SK-N-SH treated with all-trans-retinoic acid at 6 μM for 48 hours (cell line): ENCODE results near the gene CTAGE15.
"Not testable (repeated sequence)": the region's sequence is repeated elsewhere in the genome, so short reads cannot be mapped to it uniquely, and the experiment has no call there.

Experiments used
- ARNTL ChIP-seq: fragments of 450-650 bp; formaldehyde crosslinking; IDR thresholded peaks from 2 replicates; pipeline ENCODE4 v1.5.0; 2020; ENCODE audit warnings: low read depth, mild to moderate bottlenecking, moderate library complexity, borderline replicate concordance
- BACH2 ChIP-seq: fragments of 250-450 bp; sonication (Bioruptor Pico); IDR thresholded peaks from 2 replicates; pipeline ENCODE4 v1.9.0; 2021; ENCODE audit warnings: mild to moderate bottlenecking, borderline replicate concordance
- CSDC2 ChIP-seq: fragments of 250-450 bp; sonication (Bioruptor Pico); IDR thresholded peaks from 2 replicates; pipeline ENCODE4 v1.5.0; 2020; ENCODE audit warnings: mild to moderate bottlenecking, moderate library complexity
- GLIS3 ChIP-seq: fragments of 250-450 bp; sonication (Bioruptor Pico); IDR thresholded peaks from 2 replicates; pipeline ENCODE4 v1.5.0; 2020; ENCODE audit warnings: mild to moderate bottlenecking, moderate library complexity
- RARB ChIP-seq: fragments of 250-450 bp; sonication (Bioruptor Pico); IDR thresholded peaks from 2 replicates; pipeline ENCODE4 v1.8.0; 2021; ENCODE audit warnings: mild to moderate bottlenecking, moderate library complexity
- SNAI2 ChIP-seq: fragments of 250-450 bp; sonication (Bioruptor Pico); IDR thresholded peaks from 2 replicates; pipeline ENCODE4 v1.5.0; 2020; ENCODE audit warnings: mild to moderate bottlenecking, moderate library complexity
- TOX ChIP-seq: fragments of 250-450 bp; sonication (Bioruptor Pico); IDR thresholded peaks from 2 replicates; pipeline ENCODE4 v1.8.0; 2021; ENCODE audit warnings: mild to moderate bottlenecking, moderate library complexity, borderline replicate concordance
- ZFP3 ChIP-seq: fragments of 250-450 bp; sonication (Bioruptor Pico); IDR thresholded peaks from 2 replicates; pipeline ENCODE4 v1.5.0; 2020; ENCODE audit warnings: mild to moderate bottlenecking, moderate library complexity
- ZNF70 ChIP-seq: fragments of 450-650 bp; formaldehyde crosslinking; IDR thresholded peaks from 2 replicates; pipeline ENCODE4 v1.5.0; 2020; ENCODE audit warnings: mild to moderate bottlenecking, moderate library complexity
- TF ChIP-seq, protein P1 (sequence below): fragments of 250-450 bp; sonication (Bioruptor Pico); IDR thresholded peaks from 2 replicates; pipeline ENCODE4 v1.8.0; 2021; ENCODE audit warnings: low read depth, mild to moderate bottlenecking, moderate library complexity, borderline replicate concordance
- TF ChIP-seq, protein P2 (sequence below): fragments of 250-450 bp; sonication (Bioruptor Pico); IDR thresholded peaks from 2 replicates; pipeline ENCODE4 v1.5.1; 2021; ENCODE audit warnings: mild to moderate bottlenecking, moderate library complexity
- TF ChIP-seq, protein P3 (sequence below): fragments of 250-450 bp; sonication (Bioruptor Pico); IDR thresholded peaks from 2 replicates; pipeline ENCODE4 v1.8.0; 2020; ENCODE audit warnings: mild to moderate bottlenecking, moderate library complexity, borderline replicate concordance
- TF ChIP-seq, protein P4 (sequence below): fragments of 250-450 bp; sonication (Bioruptor Pico); IDR thresholded peaks from 2 replicates; pipeline ENCODE4 v1.5.0; 2020; ENCODE audit warnings: mild to moderate bottlenecking, moderate library complexity

DNA sequence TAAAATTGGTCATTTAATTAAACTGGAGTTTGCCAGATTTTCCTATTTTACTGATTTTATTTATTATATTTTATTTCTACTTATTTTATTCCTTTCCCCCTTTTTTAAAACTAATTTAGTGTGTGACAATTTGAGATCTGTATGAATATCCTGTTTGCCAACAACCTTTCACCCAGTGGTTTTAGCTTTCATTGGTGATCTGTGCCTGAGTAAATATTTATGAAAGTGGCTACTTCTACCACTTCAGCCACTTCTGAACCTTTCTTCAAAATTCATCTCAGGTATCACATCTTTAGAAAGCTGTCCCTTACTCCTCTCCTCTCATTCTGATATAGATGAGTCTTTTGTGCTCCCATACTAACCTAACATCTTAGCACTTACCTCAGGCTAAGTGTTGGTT is 18.3 kb downstream of the CTAGE15 start:
- not testable (repeated sequence) for TF ChIP-seq RARB (CRISPR knock-in tag); TOX (CRISPR knock-in tag); GLIS3 (CRISPR knock-in tag); CSDC2 (CRISPR knock-in tag); ARNTL (CRISPR knock-in tag); ZFP3 (CRISPR knock-in tag); SNAI2 (CRISPR knock-in tag); ZNF70 (CRISPR knock-in tag); BACH2
- TF ChIP-seq, protein P1, sequence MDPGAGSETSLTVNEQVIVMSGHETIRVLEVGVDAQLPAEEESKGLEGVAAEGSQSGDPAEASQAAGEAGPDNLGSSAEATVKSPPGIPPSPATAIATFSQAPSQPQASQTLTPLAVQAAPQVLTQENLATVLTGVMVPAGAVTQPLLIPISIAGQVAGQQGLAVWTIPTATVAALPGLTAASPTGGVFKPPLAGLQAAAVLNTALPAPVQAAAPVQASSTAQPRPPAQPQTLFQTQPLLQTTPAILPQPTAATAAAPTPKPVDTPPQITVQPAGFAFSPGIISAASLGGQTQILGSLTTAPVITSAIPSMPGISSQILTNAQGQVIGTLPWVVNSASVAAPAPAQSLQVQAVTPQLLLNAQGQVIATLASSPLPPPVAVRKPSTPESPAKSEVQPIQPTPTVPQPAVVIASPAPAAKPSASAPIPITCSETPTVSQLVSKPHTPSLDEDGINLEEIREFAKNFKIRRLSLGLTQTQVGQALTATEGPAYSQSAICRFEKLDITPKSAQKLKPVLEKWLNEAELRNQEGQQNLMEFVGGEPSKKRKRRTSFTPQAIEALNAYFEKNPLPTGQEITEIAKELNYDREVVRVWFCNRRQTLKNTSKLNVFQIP (CRISPR knock-in tag) = not testable (repeated sequence)
- TF ChIP-seq, protein P2, sequence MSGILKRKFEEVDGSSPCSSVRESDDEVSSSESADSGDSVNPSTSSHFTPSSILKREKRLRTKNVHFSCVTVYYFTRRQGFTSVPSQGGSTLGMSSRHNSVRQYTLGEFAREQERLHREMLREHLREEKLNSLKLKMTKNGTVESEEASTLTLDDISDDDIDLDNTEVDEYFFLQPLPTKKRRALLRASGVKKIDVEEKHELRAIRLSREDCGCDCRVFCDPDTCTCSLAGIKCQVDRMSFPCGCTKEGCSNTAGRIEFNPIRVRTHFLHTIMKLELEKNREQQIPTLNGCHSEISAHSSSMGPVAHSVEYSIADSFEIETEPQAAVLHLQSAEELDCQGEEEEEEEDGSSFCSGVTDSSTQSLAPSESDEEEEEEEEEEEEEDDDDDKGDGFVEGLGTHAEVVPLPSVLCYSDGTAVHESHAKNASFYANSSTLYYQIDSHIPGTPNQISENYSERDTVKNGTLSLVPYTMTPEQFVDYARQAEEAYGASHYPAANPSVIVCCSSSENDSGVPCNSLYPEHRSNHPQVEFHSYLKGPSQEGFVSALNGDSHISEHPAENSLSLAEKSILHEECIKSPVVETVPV (CRISPR knock-in tag) = not testable (repeated sequence)
- TF ChIP-seq, protein P3, sequence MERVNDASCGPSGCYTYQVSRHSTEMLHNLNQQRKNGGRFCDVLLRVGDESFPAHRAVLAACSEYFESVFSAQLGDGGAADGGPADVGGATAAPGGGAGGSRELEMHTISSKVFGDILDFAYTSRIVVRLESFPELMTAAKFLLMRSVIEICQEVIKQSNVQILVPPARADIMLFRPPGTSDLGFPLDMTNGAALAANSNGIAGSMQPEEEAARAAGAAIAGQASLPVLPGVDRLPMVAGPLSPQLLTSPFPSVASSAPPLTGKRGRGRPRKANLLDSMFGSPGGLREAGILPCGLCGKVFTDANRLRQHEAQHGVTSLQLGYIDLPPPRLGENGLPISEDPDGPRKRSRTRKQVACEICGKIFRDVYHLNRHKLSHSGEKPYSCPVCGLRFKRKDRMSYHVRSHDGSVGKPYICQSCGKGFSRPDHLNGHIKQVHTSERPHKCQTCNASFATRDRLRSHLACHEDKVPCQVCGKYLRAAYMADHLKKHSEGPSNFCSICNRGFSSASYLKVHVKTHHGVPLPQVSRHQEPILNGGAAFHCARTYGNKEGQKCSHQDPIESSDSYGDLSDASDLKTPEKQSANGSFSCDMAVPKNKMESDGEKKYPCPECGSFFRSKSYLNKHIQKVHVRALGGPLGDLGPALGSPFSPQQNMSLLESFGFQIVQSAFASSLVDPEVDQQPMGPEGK (CRISPR knock-in tag) = not testable (repeated sequence)
- TF ChIP-seq, protein P4, sequence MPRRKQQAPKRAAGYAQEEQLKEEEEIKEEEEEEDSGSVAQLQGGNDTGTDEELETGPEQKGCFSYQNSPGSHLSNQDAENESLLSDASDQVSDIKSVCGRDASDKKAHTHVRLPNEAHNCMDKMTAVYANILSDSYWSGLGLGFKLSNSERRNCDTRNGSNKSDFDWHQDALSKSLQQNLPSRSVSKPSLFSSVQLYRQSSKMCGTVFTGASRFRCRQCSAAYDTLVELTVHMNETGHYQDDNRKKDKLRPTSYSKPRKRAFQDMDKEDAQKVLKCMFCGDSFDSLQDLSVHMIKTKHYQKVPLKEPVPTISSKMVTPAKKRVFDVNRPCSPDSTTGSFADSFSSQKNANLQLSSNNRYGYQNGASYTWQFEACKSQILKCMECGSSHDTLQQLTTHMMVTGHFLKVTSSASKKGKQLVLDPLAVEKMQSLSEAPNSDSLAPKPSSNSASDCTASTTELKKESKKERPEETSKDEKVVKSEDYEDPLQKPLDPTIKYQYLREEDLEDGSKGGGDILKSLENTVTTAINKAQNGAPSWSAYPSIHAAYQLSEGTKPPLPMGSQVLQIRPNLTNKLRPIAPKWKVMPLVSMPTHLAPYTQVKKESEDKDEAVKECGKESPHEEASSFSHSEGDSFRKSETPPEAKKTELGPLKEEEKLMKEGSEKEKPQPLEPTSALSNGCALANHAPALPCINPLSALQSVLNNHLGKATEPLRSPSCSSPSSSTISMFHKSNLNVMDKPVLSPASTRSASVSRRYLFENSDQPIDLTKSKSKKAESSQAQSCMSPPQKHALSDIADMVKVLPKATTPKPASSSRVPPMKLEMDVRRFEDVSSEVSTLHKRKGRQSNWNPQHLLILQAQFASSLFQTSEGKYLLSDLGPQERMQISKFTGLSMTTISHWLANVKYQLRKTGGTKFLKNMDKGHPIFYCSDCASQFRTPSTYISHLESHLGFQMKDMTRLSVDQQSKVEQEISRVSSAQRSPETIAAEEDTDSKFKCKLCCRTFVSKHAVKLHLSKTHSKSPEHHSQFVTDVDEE = not testable (repeated sequence)
